ENCODE measurements around the gene RNF13. TPM values are rescaled to one million over a fixed set of nuclear protein-coding genes. Genes with fewer than 3 reads are reported as not detected.
A peak's percentile ranks its signal among the peaks of the same experiment; 100 is the strongest.
"Not testable (repeated sequence)": the region's sequence is repeated elsewhere in the genome, so short reads cannot be mapped to it uniquely, and the experiment has no call there.

The RNF13 gene
- total RNA-seq, 1 experiment from 2014 or later, result 38.0 TPM

DNA sequence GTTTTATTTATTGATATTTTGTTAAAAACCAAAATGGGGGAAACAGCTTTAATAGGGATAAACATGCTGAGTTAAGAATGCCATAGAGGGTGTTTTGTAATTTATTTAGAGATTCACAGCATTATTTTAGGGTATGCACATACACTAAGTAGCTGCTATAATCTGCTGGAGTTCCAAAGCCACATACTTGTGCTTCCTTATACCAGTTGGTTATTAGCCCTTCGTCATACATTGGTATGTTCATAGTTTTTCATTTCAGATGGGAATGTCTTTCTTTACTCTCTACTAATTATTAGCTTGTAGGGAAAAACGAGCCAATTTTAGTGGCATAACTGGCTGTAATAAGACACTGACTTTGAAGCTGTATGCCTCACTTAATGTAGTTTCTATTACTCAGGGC lies 82.8 kb downstream of the RNF13 start:
- DNase-seq (ENCODE audit: low spot score), result no peak

DNA sequence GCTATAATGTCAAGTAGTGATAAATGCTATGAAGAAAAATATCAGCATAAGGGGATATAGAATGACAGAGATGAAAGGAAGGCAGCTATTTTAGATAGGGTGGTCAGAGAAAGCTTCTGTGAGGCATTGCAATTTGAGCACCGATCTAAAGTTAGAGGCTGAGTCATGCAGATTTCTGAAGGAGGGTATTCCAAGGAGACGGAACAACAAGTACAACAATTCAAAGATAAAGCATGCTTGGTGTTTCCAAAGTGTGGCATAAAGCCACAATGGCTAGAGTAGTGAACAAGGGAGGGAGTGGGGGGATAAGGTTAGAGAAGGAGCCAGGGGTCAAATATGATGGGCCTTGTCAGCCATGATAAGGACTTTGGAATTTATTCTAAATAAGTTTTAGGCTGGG lies 85.8 kb downstream of the RNF13 start:
- peak; percentile 16 for DNase-seq (ENCODE audit: low spot score)

DNA sequence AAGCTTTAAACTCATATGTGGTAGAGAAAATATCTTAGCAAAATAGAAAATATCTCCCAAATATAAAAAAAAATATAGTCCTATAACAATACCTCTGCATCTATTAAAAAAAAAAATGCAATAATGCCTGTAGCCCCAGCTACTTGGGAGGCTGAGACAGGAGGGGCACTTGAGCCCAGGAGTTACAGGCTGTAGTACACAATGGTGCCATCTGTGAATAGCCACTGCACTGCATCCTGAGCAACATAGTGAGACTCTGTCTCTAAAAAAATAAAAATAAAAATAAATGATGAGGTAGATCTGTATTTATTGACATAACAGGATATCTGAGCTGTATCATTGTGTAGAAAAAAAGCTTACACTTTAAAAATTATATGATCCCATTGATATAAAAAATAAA lies 87.3 kb downstream of the RNF13 start:
- DNase-seq (ENCODE audit: low spot score), result no peak

DNA sequence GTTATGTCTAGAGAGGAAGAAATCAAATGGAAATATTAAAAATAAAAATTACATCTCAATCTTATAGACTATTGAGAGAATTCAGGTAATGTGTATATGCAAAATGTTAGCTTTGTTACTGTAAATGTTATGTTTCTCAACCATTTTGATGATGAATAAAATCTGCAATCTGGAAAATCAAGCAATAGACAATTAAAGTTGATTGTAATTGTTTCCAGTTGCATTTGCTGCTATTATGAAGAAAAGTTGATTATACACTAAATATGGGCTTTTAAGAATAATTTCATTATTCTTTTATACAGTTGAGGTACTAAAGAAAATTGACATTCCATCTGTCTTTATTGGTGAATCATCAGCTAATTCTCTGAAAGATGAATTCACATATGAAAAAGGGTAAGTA lies 88.8 kb downstream of the RNF13 start:
- no peak for DNase-seq (ENCODE audit: low spot score)

DNA sequence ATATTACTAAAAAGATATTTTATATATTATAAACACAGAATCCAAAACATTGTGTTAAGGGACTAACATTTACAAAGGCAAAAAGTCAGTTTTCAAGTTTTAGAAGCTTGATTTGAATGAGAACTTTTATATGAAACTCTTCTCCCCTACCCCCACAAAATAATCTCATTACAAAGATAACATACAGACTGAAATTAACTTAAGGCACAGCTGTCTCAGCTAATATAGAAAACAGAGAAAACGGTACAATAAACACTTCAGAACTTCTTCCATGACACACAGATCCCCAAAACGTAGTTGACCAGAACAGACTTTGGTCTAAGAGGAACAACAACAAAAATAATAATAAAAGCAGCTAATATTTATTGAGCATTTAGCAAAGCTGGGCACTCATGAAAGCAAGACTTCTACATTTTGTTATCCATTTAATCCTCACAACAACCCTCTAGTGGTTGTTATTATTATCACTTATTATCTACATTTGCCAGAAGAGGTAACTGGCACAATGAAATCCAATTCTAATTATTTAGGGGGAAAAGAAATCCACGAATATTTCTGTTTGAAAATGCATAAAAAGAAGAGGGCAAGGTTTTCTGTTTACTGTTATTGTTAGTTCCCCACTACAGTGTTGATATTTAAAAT lies 89.6 kb downstream of the RNF13 start:
- DNase-seq (ENCODE audit: low spot score), result no peak

DNA sequence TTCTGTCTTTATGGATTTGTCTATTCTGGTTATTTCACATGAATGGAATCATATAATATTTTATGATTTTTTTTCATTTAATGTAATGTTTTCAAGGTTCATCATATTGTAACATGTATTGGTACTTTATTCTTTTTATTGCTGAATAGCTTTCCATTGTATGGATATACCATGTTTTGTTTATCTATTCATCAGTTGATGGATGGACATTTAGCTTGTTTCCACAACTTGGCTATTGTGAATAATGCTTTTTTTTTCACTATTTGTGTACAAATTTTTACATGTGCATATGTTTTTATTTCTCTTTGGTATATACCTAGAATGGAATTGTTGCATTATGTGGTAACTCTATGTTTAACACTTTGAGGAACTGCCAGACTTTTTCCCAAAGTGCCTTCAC lies 93.0 kb downstream of the RNF13 start:
- DNase-seq (ENCODE audit: low spot score), result no peak

DNA sequence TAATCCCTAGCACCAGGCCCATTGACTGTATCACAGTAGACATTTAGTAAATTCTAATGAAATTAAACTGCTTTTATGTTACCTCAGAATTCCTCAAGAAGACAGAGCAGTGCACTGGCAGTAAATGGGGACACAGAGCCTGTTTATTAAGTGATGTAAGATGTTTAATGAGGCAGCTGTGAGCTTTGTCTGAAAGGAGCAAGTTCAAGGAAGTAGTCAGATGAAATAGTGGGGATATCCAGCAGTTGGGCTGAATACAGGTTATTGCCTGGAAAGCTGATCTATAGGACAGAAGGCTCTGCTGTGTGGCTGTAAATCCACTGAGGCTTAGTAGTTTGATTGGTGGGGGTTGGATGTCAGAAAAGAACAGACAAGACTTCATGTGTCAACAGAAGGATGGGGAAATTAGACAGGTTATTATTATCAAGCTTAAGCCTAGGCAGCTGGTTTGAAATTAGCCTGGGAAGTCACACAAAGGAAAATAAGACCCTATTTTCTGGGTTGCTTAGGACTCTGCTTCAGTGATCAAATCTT lies 95.5 kb downstream of the RNF13 start:
- DNase-seq (ENCODE audit: low spot score), result no peak

DNA sequence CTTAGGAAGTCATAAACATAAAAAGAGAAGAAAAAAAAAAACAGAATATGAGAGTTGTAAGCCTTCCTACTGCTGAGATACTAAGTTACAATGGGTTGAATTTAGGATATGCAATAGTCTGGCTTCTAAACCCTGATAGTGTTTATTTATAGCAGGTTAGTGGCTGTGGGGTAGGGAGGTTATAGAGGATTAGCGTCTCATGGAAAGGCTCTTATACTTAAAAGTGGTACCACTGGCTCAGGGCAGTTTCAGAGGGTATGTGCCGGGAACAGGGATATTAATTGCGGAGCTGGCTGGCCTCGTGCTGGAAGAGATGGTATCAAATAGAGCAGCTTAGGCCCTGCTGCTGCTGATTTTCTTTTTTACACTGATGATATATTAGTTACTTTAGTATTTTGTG lies 96.9 kb downstream of the RNF13 start:
- DNase-seq (ENCODE audit: low spot score), result no peak

DNA sequence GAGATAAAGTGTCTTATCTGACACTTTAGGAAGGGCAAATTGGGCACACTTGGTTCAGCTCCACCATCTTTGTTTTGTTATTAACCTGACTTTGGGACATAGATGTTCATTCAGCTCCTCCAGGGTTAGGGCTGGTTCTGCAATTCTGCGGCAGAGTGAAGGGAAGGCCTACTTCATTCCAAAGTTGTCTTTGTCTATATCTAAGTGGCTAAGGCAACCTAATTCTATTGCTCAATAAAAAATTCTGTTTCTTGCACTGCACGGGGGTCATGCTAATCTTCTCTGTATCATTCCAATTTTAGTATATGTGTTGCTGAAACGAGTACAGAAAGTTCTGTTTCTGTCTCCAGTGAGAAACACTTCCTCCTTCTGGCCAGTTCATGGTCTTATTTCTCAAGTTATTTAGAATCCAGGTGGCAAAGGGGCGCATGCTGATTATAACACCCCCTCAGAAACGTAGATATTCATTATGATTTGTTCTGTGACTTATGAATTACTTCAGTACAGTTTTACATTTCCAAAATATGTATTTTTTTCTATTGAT lies 104.2 kb downstream of the RNF13 start:
- DNase-seq (ENCODE audit: low spot score), result no peak

DNA sequence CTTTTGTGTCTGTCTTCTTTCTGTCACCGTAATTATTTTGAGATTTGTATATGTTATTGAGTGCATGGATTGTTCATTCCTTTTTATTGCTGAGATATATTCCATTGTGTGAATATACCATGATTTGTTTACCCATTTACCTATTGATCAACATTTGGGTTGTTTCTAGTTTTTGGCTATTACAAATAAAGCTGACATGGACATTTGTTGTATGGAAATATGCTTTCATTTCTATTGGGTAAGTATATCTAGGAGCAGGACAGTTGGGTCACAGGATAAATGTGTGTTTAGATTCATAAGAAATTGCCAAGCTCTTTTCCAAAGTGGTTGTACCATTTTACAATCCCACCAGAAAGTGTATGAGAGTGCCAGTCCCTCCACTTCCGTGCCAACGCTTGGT lies 106.5 kb downstream of the RNF13 start:
- DNase-seq (ENCODE audit: low spot score), result no peak

DNA sequence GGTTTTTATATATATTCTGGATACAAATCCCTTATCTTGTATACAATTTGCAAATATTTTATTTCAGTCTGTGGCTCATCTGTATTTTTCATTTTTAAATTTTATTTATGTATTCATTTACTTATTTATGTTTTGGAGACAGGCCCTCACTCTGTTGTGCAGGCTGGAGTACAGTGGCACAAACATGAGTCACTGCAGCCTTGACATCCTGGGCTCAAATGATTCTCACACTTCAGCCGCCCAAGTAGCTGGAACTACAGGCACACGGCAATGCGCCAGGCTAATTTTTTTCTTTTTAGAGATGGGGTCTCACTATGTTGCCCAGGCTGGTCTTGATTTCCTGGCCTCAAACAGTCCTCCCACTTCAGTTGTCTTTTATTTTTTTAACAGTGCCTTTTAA lies 107.1 kb downstream of the RNF13 start:
- no peak for DNase-seq (ENCODE audit: low spot score)

DNA sequence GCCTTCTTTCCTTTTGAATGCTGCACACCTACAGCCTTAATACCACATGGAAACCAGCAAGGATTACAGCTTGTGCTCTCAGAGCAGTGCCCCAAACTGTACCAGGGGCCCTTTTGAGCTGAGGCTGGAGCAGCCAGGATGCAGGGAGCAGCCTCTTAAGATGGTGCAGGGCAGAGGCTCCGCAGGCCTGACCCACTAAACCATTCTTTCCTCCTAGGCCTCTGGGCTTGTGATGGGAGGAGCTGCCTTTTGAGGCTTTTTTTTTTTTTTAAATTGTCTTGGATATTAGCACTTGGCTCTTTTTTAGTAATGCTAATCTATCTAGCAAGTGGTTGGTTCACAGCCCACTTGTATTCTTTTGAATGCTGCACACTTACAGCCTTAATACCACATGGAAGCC lies 120.0 kb downstream of the RNF13 start:
- no peak for DNase-seq (ENCODE audit: low spot score)

DNA sequence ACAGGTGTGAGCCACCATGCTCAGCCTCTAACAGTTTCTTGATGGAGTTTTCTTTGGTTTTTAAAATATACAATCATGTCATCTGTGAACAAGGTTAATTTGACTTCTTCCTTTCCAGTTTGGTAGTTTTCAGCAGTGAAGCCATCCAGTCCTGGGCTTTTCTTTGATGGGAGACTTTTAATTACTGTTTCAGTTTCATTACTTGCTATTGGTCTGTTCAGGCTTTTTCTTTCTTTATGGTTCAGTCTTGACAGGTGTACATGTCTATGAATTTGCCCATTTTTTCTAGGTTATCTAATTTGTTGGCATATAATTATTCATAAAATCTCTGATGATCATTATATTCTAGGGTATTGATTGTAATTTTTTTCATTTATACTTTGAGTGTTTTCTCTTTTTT lies 120.8 kb downstream of the RNF13 start:
- DNase-seq (ENCODE audit: low spot score), result no peak

DNA sequence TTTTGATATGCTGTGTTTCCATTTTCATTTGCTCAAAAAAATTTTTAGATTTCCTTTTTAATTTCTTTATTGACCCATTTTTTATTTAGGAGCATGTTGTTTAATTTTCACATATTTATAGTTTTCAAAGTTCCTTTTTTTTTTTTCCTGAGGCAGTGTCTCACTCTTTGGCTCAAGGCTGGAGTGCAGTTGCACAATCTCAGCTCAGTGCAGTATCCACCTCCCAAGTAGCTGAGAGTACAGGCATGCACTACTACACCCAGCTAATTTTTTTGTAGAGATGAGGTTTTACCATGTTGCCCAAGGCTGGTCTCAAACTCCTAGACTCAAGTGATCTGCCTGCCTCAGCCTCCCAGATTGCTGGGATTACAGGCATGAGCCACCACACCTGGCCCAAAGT lies 121.5 kb downstream of the RNF13 start:
- no peak for DNase-seq (ENCODE audit: low spot score)

DNA sequence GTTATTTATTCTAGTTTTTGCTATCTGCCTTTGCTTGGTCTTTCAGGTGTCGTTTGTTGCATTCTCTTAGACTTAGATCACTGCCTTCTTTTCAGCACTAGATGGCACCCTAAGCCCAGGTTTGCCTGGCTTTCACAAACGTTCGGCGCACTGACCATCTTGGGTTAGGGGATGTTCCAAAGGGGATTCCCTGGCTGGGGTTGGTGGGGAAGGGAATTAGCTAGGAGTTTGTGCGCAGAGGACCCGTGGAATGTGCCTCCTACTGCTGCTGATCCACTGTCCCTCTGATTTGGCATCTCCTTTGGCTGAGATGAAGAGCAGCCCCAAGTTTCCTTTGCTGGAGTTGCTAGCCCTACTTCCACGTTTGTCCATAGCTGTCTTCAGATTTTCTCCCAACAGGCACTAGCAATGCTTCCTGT lies 123.8 kb downstream of the RNF13 start:
- DNase-seq (ENCODE audit: low spot score), result peak; percentile 45

DNA sequence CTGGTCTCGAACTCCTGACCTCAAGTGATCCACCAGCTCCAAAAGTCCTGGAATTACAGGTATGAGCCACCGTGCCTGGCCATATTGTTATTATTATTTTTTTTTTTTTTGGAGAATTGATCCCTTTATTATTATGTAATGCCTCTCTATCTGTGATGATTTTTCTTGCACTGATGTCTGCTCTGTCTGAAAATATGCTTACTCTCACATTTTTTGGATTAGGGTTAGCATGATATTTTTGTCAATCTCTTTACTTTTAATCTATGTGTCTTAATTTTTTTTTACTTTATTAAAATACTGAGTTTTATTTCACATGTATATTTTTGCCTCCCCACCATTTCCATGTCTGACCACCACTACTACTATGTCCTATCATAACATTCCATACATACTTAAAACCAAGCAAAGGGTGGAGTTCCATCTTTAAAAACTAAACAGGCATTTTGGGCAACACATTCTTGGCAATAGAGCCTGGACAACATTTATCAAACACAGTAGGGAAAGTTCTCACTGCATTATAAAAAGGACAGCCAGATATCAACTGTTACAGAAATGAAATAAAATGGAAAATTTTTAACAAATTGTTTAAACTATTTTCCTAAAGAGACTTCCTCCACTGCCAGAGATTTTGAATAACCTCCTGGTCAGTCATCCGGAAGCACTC lies 125.5 kb downstream of the RNF13 start:
- DNase-seq (ENCODE audit: low spot score), result not testable (repeated sequence)

DNA sequence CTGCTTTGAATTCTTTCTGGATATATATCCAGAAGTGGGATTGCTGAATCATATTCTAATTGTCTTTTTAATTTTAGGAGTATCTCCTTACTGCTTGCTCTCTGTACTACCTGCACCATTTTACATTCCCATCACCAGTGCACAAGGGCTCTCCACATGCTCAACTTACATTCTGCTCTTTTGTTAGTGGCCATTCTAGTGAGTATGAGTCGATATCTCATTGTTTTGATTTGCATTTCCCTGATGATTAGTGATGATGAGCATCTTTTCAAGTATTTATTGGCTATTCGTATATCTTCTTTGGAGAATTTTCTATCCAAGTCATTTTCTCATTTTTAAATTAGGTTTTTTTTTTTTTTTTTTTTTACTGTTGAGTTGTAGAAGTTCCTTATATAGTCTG lies 128.2 kb downstream of the RNF13 start:
- no peak for DNase-seq (ENCODE audit: low spot score)

DNA sequence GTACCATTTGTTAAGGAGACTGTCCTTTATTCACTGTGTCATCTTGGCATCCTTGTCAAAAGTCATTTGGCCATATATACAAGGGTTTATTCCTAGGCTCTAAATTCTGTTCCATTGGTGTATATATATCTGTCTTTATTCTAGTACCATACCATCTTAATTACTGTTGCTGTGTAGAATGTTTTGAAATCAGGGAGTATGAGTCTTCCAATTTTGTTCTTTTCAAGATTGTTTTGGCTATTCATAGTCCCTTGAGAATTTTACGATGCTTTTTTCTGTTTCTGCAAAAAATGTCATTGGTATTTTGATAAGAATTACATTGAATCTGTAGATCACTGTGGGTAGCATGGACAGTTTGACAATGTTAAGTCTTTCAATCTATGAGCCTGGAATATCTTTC lies 128.9 kb downstream of the RNF13 start:
- no peak for DNase-seq (ENCODE audit: low spot score)

DNA sequence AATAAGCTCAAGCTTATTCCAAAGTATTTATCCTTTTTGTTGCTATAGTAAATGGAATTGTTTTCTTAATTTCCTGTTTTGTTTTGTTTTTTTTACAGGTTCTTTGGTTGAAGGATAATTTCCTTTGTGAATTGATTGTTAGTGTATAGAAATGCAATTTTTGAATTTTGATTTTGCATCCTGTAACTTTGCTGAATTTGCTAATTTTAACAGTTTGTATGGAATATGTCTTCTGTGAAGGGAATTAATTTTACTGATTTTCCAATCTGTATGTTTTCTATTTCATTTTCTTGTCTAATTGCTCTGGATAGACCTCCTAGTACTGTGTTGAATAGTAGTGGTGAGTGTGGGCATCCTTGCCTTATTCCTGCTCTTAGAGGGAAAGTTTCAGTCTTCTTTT lies 129.4 kb downstream of the RNF13 start:
- DNase-seq (ENCODE audit: low spot score), result no peak

DNA sequence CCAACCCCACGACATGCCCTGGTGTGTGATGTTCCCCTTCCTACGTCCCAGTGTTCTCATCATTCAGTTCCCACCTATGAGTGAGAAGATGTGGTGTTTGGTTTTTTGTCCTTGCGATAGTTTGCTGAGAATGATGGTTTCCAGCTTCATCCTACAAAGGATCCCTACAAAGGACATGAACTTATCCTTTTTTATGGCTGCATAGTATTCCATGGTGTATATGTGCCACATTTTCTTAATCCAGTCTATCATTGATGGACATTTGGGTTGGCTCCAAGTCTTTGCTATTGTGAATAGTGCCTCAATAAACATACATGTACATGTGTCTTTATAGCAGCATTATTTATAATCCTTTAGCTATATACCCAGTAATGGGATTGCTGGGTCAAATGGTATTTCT lies 131.0 kb downstream of the RNF13 start:
- DNase-seq (ENCODE audit: low spot score), result not testable (repeated sequence)

DNA sequence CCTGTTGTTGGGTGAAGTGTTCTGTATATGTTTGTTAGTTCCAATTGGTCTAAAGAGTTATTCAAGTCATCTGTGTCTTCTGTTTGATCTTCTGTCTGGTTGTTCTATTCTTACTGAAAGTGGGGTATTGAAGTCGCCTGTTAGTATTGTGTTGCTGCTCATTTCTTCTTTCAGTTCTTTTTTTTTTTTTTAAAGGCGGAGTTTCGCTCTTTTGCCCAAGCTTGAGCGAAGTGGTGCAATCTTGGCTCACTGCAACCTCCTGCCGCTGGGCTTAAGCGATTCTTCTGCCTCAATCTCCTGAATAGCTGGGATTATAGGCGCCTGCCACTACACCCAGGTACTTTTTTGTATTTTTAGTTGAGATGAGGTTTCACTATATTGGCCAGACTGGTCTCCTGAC lies 134.2 kb downstream of the RNF13 start:
- DNase-seq (ENCODE audit: low spot score), result no peak

DNA sequence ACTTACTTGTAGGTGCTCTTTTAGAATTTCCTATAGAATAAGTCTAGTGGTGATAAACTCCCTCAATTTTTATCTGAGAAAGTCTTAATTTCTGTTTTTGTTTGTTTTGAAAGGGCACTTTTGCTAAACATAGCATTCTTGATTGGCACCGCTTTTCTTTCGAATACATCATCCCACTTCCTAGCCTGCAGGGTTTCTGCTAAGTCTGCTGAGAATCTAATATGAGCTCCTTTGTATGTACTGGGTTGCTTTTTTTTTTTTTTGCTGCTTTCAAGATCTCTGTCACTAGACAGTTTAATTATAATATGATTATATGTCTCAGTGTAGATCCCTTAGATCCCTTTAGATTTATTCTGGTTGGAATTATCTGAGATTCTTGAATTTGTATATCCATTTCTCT lies 136.2 kb downstream of the RNF13 start:
- no peak for DNase-seq (ENCODE audit: low spot score)

DNA sequence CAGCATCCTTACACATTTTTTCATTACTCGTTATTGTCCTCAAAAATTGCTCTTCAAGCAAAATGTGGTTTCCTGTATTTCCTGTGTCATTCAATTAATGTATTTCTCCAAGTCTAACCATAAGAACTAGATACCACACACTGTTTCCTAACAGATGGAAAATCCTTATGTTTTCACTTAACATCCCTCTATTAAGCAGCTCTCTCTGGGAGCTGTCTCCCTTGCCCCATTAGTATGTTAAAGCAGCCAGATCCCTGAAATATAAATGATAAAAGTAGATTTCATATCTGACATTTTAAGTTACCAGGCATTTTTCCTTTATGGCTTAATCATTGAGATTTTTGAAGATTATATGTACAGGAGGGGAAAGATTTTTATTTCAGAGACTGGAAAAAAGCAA lies 141.8 kb downstream of the RNF13 start:
- no peak for DNase-seq (ENCODE audit: low spot score)

Data from A172 (cell line).